GM12875 (cell line): ENCODE data around the gene HDAC4.

ENCODE experiments used
- H3K4me3 ChIP-seq: one replicate; pipeline ENCODE4 v1.5.1; 2011; ENCODE audit warnings: low read depth, low read length, control low read depth
- TF ChIP-seq, protein P1 (sequence below): IDR thresholded peaks from 2 replicates; pipeline ENCODE4 v1.5.1; 2011; ENCODE audit warnings: low read depth, mild to moderate bottlenecking, control low read depth, inconsistent platforms, low read length, moderate library complexity, borderline replicate concordance; ENCODE audit not compliant: insufficient read depth

The HDAC4 gene

DNA sequence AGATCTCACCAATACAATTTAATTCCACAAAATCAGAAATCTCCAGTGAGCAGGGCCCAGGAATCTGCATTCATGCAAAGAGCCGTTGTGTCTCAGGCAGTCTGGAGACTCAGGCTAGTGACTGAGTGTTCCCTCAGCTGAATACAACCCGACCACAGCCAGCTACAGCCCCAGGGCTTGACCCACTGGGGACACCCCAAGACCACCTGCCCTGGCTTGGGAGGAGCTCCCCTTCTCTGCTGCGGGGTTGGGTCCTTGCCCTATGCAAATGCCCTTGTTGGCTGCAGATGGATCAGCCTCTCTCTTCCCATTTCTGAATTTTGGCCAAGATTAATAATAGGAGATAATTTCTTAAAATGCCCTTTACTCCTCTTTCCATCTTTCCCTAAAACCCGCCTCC lies 395.2 kb downstream of the HDAC4 start:
- no peak overlapping the region for H3K4me3 ChIP-seq
- TF ChIP-seq, protein P1, sequence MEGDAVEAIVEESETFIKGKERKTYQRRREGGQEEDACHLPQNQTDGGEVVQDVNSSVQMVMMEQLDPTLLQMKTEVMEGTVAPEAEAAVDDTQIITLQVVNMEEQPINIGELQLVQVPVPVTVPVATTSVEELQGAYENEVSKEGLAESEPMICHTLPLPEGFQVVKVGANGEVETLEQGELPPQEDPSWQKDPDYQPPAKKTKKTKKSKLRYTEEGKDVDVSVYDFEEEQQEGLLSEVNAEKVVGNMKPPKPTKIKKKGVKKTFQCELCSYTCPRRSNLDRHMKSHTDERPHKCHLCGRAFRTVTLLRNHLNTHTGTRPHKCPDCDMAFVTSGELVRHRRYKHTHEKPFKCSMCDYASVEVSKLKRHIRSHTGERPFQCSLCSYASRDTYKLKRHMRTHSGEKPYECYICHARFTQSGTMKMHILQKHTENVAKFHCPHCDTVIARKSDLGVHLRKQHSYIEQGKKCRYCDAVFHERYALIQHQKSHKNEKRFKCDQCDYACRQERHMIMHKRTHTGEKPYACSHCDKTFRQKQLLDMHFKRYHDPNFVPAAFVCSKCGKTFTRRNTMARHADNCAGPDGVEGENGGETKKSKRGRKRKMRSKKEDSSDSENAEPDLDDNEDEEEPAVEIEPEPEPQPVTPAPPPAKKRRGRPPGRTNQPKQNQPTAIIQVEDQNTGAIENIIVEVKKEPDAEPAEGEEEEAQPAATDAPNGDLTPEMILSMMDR: no peak

DNA sequence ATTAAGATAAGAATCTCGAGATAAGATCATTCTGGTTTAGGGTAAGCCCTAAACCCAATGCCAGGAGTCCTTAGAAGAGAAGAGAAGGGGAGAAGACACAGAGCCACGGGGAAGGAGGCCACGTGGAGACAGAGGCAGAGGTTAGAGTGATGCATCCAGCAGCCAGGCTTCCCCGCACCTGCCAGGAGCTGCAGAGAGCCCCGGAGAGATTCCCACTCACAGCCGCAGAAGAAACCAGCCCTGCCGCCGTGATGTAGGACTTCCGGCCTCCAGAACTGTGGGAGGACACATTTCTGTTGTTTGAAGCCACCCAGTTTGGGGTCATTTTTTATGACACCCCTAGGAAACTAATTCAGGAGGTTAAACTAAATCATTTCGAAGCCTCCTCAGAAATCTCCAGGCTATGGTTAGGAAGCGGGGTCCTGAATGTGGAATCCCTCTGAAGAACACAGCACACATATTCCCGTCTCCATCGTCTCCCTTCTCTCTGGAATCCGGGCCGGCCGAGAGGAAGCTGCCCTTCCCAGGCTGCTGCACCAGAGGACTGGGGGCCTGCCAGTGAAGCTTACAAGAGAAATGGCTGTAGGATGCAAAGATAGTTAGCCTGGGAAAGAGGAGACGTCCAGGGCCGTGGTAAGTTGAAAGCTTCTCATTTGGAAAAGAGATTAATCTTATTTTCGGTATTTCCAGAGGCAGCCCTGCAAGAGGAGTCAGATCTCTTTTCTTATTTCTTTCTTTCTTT lies 396.4 kb downstream of the HDAC4 start:
- H3K4me3 ChIP-seq: no peak overlapping the region
- TF ChIP-seq, protein P1: no peak

DNA sequence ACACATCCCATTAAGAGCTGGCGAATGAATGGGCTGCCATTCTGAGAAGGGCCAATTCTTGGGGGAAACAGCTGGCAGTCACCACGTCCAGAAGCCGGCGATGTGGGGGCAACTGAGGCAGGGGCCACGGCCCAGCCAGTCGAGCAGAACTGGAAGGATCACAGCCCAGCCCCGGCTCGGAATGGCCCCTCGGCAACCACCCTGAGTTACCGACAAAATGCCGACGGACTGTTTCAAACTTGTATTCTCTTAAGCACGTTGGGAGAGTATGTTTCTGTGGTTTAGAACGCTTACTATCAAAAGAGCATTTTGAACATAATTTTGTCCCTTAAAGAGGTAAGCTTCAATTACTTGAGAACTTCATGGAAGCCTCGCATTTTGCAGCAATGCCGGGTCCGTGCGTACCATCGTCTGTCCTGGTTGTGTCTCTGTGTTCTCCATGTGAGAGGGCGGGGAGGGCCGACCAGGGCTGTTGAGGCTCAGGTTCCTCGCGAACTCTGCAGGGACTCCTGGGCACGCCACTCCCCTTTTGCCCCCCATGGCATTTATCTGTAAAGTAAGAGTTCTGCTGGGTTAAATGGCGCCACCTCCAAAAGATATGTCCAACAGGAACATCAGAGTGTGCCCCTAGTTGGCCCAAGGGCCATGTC lies 397.1 kb downstream of the HDAC4 start:
- TF ChIP-seq, protein P1: no peak
- H3K4me3 ChIP-seq: no peak overlapping the region

DNA sequence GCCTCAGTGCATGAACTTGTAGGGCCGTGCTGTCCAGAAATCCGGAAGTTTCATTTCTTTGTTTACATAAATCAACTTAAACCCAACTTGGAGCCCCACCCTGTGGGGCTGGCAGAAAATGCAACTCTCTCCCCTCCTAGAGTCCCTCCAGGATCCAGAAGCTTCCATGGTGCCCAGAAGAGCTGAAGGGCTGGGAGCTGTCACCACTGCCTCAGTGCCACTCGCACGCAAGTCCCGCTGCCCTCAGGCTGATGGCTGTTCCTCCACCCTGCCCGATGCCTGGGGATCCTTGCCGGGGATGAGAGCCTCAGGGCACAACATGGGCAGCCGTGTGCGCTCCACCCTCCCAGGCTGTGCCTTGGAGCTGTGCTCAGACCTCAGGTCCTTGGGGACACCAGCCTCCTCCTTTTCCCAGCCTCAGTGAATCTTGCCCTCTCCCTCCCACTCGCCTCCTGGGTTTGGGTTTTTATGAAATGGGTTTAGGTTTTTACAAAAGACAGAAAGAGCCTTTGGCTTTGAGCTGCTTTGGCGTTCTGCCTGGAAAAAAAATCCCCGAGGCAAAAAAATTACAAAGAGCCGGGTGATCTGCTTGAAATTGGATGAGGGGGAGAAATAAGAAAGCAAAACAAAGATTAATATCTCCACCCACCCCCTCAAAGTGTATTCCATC lies 397.7 kb downstream of the HDAC4 start:
- H3K4me3 ChIP-seq: no peak overlapping the region
- TF ChIP-seq, protein P1: no peak

DNA sequence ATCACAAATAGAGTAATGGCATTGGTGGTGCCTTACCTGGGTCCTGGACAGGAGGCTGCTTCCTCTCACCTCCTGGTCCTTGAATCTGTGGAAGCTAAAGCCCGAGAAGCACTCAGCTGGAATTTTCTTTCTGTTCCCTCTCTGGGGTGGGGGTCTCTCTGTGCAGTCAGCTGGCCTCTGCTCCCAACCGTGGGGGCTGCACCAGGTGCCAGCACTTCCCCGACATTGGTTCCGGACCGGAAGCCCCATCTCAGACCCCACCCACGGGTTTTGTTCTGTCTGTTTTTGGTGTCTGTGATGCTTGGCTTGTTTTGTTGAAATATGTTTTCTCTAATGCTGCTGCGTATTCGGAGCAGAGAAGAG lies 398.2 kb downstream of the HDAC4 start:
- H3K4me3 ChIP-seq: no peak overlapping the region
- TF ChIP-seq, protein P1: no peak

DNA sequence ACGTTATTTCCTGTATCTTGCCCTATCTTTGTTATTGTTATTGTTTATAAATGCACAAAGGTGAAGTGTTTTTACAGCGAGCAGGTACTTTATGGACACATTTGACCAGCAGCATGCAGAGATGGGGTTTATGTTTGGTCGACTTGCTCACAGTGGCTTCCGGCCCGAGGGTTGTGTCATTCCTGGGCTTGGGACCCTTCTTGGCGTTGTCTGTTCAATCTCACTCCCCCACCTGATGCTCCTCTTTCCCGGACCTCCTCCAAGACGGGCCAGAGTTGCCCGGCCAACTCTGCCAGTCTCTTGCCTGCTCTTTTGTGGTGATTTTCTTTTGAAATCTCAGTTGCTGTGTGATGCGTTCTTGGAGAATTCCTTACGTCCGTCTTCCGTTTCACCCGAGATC lies 399.0 kb downstream of the HDAC4 start:
- TF ChIP-seq, protein P1: no peak
- no peak overlapping the region for H3K4me3 ChIP-seq

DNA sequence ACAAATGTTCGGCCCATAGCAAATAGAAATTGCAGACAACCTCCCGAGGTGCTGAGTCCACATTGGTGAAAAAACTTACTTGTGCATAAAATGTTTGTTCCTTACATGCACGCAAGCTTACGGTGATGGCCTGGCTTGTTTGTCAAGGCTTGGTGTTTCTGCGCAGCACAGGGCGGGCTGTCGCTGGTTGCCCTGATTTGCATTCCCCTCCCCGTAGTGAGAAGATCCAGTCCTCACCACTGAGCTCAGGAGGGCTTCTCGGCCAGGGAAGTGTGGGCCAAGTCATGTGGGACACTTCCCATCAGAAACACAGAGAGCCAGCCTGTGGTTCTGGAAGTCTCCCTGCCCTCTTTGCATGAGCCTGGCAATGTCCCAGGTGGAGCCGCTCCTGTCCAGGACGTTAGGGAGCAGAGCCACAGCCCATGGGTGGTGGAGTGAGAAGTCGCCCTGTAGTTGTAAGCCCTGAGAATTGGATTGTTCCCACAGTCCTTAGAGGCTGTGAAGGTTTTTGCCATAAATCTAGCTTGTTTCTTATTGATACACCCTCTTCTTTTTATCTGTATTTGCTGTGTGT lies 400.2 kb downstream of the HDAC4 start:
- no peak overlapping the region for H3K4me3 ChIP-seq
- TF ChIP-seq, protein P1: no peak
